HG03457 (cell line): ENCODE results near the gene CELSR1.

ENCODE experiments used
- ATAC-seq: cut with Tn5 transposase; IDR thresholded peaks from one replicate; pipeline ENCODE4 v1.9.1; 2021; ENCODE audit warnings: moderate number of reproducible peaks; ENCODE audit not compliant: unreplicated experiment

Gene CELSR1

DNA sequence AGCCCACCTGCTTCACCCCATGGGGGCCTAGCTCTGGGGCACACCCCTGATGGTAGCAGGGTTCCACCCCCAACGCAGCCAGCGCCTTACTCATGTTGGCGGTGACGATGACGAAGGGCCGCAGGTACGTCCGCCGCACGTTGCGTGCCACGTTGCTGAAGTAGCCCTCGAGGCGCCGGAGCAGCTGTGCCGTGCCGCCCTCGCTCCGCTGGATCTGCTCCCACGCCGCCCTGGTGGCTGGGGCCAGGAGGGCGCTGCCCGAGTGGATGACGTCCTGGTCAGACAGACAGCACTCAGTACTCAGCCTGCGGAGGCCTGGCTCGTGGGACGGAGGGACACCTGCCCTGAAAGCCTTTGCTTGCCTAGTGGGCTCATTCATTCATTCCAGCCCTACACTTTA is 151.1 kb downstream of the CELSR1 start:
- no peak for ATAC-seq

DNA sequence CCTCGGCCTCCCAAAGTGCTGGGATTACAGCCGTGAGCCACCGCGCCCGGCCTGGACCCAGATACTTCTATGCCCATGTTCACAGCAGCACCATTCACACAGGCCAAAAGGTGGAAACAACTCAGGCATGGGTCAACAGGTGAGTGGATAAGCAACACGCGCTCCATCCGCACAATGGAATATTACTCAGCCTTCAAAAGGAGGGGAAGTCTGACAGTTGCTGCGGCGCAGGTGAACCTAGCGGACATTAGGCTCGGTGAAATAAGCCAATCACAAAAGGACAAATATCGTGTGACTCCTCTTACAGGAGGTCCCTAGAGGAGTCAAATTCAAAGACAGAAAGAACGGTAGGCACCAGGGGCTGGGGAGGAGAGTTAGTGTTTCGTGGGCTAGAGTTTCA is 154.9 kb downstream of the CELSR1 start:
- ATAC-seq = no peak

DNA sequence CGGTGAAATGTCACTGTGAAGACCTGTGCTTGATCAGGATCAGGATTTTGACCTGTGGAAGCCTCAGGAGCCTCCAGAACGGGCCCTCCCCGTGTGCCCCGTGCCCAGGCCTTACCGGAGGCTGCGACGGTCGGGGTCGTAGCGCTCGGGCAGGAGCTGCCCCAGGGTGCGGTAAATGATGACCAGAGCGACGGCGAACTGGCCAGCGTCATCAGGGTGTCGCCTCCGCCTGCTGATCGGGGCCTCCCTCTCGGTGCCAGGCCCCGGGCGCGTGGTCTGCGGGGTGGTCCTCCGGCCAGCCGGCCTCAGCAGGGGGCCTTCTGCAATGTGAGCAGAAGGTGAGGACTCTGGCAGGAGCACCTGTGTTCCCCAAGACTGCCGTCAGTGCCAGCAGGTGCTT is 155.7 kb downstream of the CELSR1 start:
- no peak for ATAC-seq

DNA sequence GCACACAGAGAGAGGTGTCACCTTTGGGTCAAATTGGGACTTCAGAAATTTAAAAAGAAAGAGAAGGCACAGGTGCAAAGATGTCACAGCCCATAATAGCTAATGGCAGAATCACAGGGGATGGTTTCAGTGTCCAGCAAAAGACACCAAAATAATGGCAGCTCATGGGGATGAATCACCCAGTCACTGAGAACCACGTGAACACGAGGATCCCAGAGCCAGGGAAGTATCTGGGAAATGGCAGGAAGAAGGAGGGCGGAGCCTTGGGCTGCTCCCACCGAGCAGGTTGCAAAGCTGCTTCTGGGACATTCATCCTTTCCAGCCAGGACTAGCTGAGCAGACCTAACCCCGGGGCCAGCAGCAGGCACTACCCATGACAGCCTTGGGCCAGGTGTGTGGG is 156.3 kb downstream of the CELSR1 start:
- ATAC-seq = no peak

DNA sequence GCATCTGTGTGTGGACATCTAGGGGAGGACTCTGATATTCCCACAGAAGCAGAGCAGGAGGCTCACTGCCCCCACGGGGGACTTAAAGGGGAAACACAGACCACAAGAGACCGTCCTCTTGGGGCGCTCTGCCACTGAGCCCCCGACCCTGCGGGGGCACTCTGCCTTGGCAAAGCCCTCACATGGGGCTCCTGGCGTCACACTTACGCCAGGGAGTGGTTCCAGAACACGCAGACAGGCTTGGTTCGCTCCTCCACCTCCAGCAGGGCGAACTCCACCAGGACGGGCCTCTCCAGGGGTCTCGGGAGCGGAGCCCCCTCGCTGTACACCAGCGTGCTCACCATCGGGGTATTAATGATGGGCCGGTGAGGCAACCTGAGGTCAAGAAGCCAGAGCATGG is 156.8 kb downstream of the CELSR1 start:
- no peak for ATAC-seq

DNA sequence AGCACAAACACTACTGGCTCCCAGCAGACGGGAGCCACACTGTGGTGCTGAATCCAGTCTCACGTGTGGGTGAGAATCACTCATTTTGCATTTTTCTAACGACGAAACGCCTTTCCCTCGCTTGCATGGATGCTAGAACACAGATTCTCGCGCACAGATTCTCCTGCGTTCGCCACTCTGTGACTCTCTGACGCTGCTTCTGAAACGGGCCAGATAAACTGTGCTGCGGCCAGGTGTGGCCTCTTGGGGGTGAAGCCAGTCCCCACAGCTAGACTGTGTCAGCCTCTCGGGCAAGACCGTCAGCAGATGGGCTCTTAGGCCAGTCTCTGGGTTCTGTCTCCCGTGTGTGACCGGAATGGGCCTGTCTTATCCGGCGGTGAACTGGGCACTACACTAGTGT is 157.4 kb downstream of the CELSR1 start:
- ATAC-seq = no peak

DNA sequence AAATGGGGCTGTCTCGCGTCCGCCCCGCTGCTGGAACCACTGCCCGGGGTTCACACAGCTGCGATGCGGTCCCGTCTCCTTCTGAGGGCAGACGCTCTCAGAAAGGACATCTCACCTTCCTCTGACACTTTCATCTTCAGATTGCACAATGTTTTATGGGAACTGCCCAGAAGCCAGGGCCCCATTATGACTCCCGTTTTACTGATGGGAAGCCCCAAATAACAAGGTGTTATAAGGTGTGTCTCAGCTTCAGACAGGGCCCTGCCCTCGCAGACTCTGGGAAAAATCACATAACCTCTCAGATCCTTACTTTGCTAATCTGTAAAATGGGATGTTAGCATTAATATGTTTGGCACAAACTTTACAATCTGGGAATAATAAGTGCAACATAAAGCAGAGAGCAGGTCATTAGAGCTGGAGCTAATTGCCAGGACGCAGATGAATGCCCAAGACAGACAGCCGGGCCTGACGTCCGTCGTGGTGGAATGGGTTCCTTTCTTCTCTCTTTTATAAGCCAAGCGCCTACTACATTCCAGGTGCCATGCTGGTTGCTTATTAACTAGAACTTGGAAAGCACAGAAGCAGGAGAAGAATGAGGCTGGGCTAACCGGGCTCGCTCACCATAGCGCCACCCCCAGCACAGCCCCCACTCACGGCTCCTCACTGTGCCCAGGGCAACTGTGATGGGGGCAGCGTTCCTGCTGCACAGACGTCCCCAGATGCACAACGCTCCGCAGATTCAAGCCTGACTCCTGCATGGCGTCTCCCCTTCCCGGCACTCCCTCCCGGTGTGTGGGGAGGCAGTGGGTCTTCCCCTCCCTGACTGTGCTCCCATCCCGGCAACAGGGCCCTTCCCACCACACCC is 158.1 kb downstream of the CELSR1 start:
- no peak for ATAC-seq

DNA sequence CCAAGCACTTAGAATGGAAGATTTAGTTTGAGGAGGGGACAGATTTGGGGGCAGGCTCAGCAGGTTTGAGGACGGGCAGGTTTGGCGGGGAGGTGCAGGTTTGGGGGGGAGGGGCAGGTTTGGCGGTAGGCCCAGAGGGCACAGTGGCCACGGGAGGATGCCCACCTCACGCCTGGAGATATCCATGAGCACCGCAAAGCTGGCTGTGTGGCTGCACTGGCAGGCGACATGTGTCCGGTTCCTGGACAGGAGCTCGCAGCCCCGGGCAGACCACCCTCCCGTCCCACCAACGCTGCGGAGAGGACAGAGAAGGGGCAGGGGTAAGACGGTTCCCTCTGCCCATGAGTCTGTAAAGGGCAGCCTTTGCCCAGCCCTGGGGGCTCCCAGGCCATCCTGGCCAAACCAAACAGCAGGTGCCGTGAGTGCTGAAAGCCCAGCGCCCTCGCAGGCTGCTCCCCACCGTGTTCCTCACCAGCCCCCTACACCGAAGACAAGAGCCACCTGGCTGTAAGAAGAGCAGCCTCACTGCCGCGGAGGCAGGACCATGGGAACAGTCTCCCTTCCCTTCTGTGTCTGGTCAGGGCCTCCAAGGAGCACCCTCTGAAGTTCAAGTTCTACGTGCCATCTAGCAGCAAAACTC is 158.9 kb downstream of the CELSR1 start:
- ATAC-seq = no peak

DNA sequence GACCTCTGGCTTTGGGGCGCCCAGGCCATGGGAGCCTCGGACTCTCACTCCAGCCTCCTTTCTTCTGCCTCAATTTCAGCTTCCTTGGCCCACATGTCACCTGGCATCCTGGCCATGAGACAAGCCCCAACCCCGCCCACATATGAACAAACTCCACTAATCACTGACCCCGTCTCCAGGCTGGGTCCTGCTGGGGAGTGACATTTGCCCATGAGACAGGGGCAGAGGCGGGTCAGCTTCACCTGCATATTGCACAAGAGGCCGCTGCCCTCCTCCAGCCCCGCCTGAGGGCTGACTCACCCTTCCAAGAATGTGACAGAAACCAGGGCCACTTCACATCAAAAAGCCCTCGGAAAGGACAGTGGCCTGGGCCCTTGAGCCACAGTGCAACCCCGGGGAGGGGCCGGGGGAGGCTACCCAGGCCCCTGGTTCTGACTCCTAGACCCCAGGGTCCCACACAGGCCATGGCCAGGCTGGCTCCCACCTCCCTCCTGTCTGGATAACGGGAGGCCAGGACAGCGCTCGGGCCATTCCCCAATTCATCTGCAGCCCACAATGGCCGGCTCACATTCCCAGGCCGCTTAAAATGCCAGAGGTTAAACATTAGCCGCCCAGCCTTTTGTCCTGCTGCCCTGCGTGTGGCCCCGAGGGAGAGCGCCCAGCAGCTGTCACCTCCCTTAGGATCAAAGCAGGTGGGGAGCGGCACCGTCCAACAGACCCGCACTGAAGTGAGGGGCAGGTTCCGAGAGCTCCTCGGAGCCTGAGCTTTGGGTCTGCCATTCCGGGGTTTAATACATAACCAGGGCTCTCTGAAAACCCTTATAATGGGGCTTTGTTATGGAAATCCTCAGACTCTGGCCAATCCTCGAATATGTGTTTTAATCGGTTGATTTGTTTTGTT is 159.6 kb downstream of the CELSR1 start:
- no peak for ATAC-seq

DNA sequence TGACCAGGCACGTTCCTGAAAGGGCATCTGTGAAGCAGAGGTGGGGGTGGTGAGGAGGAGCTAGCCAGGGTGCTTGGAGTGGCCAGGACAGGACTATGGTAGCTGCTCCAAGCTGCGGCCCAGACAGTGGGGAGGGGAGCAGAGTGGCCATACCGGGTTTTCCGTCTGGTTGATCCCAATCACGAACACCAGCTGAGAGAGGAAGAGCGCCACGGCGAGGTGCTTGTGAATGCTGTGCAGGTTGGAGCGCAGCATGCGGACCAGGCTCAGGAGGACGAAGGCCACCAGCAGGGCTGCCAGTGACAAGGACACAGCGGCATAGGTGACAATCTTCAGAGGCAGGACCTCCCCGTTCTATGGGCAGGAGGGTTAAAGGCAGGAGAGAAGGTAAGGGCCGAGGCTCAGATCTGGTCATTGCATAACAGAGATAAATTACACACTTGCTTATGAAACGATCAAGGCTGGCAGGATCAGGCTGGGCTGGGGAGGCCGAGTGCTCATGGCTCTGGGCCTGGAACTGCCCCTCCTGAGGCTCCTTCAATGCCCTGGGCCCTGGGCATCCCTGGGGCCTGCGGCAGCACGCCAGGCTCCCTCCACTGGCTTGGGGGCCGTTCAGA is 160.4 kb downstream of the CELSR1 start:
- no peak for ATAC-seq

DNA sequence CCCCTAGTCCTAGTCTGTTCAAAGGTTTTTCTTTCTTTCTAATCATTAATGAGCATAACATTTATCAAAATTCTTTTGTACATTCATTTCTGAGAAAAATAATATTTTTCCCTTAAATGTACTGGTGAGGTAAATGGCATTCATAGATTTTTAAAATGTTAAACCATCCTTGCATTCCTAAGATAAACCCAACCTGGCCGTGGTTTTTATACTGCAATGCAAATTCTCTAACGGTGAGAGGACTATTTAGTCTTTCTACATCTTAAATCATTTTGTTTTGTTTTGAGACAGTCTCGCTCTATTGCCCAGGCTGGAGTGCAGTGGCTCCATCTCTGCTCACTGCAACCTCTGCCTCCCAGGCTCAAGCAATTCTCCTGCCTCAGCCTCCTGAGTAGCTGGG is 161.3 kb downstream of the CELSR1 start:
- no peak for ATAC-seq

DNA sequence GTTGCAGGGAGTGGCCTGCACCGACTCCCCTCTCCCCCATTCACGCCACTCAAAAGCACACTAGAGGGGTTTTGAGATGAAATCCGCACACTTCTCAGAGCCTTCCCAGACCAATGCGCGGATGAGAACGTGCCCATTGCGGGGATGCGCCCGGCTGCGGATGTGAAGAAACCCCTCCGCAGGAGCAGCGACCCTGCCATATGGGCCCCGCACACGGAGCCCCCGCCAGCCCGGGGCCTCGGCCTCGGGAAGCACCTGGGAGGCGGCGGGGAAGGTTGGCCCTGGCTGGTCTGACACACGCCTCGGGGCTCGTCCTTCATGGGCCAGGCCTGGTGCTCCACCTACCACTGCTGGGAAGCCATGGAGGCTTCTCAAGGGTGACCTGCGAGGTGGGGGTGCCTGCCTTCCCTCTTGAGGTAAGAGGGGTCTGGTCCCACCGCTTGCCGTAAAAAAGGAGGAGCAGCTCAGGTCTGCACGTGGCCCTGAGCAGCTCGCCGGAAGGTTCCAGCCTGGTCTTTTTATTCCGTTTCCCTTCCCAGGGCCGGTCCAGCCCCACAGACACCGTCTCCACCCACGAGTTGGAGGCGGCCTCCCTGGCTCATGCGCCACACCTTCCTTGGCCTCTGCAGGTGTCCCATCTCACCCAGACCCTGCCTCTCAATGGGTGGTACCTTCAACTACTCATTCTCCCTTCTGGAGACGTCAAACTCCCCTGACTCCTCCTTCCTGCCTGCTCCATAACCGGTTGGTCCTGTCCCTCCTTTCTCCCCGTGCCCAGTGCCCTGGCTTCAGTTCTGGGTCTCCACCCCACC is 162.6 kb downstream of the CELSR1 start:
- no peak for ATAC-seq

DNA sequence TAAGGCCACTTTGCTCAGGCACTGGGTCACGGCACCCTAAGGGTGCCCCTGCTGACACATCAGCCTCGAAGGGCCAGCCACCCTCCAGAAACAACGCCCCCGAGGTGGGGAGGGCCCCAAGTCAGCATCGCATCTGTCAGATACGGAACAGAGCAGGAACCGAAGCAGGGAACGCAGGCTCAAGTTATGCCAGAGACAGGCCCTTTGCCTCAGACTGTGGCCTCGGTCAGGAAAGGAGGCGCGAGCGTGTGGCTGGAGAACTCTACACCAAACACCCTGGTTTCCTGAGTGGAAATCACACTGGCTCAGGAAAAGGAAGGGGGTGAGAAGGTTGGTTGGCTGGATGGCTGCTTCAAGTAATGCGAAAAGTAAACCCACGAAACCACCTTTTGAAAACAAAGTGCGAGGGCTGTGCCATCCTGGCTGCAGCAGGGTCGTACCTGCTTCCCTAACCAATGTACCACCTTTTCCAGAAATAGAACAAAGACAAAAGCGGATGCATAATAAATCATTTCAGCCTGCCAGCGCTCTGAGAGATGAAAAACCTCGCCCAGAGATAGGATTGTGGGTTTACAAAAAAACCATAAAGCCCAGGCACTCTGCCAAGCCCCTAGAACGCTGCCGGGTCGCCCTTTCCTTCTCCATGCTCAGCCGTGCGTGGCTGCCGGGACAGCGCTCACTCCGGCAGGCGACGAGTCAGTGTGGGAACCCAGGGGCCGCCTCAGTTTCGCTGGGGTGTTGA is 163.3 kb downstream of the CELSR1 start:
- no peak for ATAC-seq

DNA sequence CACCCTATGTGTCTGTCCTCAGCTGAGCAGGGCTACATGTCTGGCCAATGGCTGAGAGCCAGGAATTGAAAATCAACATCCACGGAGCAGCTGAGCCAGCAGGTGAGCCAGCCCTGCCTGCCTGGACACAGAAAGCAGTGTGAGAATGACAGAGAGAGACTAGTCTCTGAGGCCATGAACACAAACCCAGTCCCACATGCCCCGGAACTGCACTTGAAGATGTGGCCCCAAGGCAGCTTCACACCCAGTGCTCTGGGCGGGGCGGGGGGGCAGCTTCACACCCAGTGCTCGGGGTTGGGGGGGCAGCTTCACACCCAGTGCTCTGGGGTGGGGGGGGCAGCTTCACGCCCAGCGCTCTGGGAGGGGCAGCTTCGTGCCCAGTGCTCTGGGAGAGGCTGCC is 164.3 kb downstream of the CELSR1 start:
- ATAC-seq = no peak

DNA sequence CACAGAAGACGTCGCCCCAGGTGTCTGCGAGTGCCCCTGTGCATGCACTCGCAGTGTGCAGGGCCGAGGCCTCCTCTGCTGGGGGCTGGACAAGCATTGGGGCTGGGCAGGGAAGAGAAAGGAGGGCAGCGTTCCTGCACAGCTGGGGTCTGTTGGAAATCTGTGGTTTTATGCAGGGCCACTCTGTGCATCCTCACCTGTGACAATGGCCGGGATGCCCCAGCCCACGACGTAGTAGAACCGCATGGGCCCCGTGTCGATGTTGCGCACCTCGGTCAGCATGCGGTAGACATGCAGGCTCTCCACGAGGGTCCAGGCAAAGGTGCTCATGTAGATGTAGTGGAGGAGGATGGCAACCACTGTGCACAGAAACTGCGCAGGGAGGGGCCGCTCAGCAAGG is 164.7 kb downstream of the CELSR1 start:
- no peak for ATAC-seq

DNA sequence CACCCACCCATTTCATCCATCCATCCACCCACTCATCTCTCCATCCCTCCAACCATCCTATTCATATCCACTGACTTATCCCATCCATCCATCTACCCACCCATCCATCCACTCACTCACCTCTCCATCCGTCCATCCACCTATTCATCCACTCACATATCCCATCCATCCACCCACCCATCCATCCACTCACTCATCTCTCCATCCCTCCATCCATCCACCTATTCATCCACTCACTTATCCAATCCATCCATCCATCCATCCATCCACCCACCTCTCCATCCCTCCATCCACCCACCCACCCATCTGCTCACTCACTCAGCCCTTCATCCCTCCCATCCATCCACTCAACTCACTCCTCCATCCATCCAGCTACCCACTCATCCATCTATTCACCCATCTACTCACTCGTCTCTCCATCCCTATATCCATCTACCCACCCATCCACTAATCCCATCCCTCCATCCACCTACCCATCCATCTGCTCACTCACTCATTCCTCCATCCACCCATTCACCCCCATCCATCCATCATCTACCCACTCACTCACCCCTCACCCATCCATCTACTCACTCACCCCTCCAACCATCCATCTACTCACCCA is 165.7 kb downstream of the CELSR1 start:
- no peak for ATAC-seq

DNA sequence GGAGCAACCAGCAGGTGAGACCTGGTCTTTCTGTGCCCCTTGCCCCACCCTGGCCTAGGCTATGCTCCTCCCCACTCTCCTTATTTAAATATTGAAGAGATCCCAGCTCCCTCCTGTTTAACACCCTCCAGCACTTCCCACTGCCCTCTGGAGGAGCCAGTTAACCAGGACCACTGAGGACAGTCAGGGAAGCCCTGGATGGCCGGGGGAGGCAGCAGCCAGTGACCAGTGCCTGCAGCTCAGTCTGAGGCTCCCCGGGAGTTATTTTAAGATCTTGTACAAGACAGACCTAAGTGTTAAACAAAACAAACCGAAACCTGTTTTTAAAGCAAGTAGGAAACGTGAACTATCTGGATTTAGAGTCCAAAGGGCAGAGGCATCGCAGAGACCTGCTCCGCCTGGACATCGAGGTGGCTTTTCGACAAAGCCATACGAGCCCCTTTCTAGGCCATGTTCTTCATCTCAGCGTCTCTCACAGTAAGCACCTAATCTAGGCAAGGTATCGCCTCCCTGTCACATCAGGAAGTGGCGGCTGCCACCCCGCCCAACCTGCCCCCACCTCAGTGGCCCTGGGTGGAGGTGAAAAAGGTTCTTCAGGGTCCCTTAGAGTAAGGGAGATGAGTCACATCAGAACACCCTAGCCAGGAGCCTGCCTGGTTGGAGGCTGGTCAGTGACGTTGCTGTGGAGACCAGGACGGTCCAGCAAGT is 166.7 kb downstream of the CELSR1 start:
- no peak for ATAC-seq

DNA sequence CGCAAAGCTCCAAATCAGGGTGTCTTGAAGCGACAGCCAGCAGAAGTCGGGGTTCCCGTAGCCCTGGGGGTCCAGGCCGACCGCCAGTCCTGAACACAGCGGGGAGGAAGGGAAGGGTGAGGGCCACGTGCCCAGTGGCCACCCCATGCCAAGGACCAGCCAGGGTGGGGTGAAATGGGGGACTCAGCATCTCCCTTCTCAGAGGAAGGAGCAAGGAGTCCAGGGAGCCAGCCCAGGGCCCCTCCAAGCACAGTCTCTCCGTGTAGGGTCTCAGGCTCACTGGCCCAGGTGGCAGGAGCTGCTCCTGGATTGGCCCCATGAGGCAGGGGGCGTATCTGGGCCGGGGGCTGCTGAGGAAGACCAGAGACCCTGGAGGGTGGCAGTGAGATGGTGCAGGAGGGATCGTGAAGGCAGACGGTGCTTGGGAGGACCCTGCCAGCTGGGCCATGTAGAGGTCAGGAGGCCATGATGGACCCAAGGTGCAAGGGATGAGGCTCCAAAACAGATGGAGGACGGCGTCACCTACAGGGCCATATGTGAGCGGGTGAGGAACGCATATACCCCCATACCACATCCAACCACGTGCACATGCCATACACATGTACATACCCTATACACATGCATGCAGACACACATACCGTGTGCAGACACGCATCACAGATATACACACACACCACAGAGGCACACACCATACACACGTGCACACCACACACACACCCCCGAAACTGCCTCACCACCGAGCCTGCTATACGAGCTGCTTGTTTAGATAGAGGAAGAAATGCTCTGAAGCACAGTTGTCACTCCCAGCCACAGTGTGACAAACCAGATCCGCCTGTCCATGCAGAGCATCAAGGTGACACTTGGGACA is 167.5 kb downstream of the CELSR1 start:
- ATAC-seq = no peak
